Astrocyte (in vitro differentiated cells and primary cell): ENCODE results near the gene MYH15. TPM values are rescaled to one million over a fixed set of nuclear protein-coding genes. Genes with fewer than 3 reads are reported as not detected.
A peak's percentile ranks its signal among the peaks of the same experiment; 100 is the strongest.

ENCODE experiments used
- DNase-seq: peaks from one replicate; pipeline ENCODE4 v3.0.0-alpha.2; 2010; ENCODE audit warnings: low read depth
- FAIRE-seq: peaks from 2 replicates; lab custom pipeline; 2011; peaks lifted over from hg19 to GRCh38; lab: Jason Lieb, UNC
- H2AFZ ChIP-seq: 2 replicates; pipeline ENCODE4 v1.6.0; 2012; ENCODE audit warnings: low read depth, low read length, inconsistent platforms
- H3K27ac ChIP-seq: 2 replicates; pipeline ENCODE4 v1.5.1; 2011; ENCODE audit warnings: low read depth, low read length, inconsistent platforms
- H3K27me3 ChIP-seq: 2 replicates; pipeline ENCODE4 v1.6.0; 2011; ENCODE audit warnings: low read length, inconsistent platforms; ENCODE audit not compliant: insufficient read depth
- H3K36me3 ChIP-seq: 2 replicates; pipeline ENCODE4 v1.5.1; 2011; ENCODE audit warnings: low read length, inconsistent platforms; ENCODE audit not compliant: insufficient read depth
- H3K4me1 ChIP-seq: 2 replicates; pipeline ENCODE4 v1.5.1; 2011; ENCODE audit warnings: low read length, inconsistent platforms; ENCODE audit not compliant: insufficient read depth
- H3K4me2 ChIP-seq: 2 replicates; pipeline ENCODE4 v1.6.0; 2012; ENCODE audit warnings: low read length, inconsistent platforms
- H3K4me3 ChIP-seq: 2 replicates; pipeline ENCODE4 v1.5.1; 2011; ENCODE audit warnings: low read depth, mild to moderate bottlenecking, low read length, inconsistent platforms; ENCODE audit not compliant: insufficient read depth
- H3K79me2 ChIP-seq: 2 replicates; pipeline ENCODE4 v1.6.0; 2012; ENCODE audit warnings: mild to moderate bottlenecking, low read length, inconsistent platforms; ENCODE audit not compliant: insufficient read depth
- H3K9ac ChIP-seq: 2 replicates; pipeline ENCODE4 v1.6.0; 2012; ENCODE audit warnings: mild to moderate bottlenecking, low read length, inconsistent platforms
- H3K9me3 ChIP-seq: 2 replicates; pipeline ENCODE4 v1.5.1; 2012; ENCODE audit warnings: low read depth, mild to moderate bottlenecking, low read length, inconsistent platforms; ENCODE audit not compliant: insufficient read depth
- H4K20me1 ChIP-seq: 2 replicates; pipeline ENCODE4 v1.6.0; 2012; ENCODE audit warnings: low read length, inconsistent platforms; ENCODE audit not compliant: insufficient read depth
- H3K27ac Mint-ChIP-seq: one replicate; pipeline ENCODE4 v1.8.0; 2021; ENCODE audit warnings: mild to moderate bottlenecking, mixed read lengths; ENCODE audit not compliant: unreplicated experiment
- H3K27me3 Mint-ChIP-seq: one replicate; pipeline ENCODE4 v1.8.0; 2021; ENCODE audit warnings: low read depth, mixed read lengths; ENCODE audit not compliant: unreplicated experiment
- H3K36me3 Mint-ChIP-seq: one replicate; pipeline ENCODE4 v1.8.0; 2021; ENCODE audit warnings: low read depth, mixed read lengths; ENCODE audit not compliant: unreplicated experiment
- H3K4me1 Mint-ChIP-seq: one replicate; pipeline ENCODE4 v1.8.0; 2021; ENCODE audit warnings: low read depth, mixed read lengths; ENCODE audit not compliant: unreplicated experiment
- H3K4me3 Mint-ChIP-seq: one replicate; pipeline ENCODE4 v1.8.0; 2021; ENCODE audit warnings: mild to moderate bottlenecking, moderate library complexity, mixed read lengths; ENCODE audit not compliant: unreplicated experiment
- H3K9me3 Mint-ChIP-seq: one replicate; pipeline ENCODE4 v1.8.0; 2021; ENCODE audit warnings: mild to moderate bottlenecking, mixed read lengths; ENCODE audit not compliant: unreplicated experiment
- EZH2 ChIP-seq: IDR thresholded peaks from 2 replicates; pipeline ENCODE4 v1.6.1; 2012; ENCODE audit warnings: mild to moderate bottlenecking, low read length, inconsistent platforms; ENCODE audit not compliant: insufficient read depth
- total RNA-seq: library from RNA; stranded (reverse); gene quantifications from 2 replicates; pipeline ENCODE4 v1.2.1, GENCODE V29; 2021
- TF ChIP-seq, protein P1 (sequence below): IDR thresholded peaks from 2 replicates; pipeline ENCODE4 v1.5.1; 2011; ENCODE audit warnings: low read depth, mild to moderate bottlenecking, inconsistent platforms, low read length, moderate library complexity; ENCODE audit not compliant: insufficient read depth

Gene MYH15
- total RNA-seq, 1 donor from 2014 or later, result 0.59 TPM

GRCh38 chr3:108343491-108343890 lies 166.9 kb downstream of the MYH15 start:
- Histone ChIP-seq H3K4me1 (no peaks in the 10 kb centered on the region), H3K9me3 (no peaks in the 10 kb centered on the region), H3K79me2 (no peaks in the 10 kb centered on the region), H2AFZ (no peak overlapping the region), H3K36me3 (no peaks in the 10 kb centered on the region), H3K4me2 (no peak overlapping the region), H3K27me3 (no peaks in the 10 kb centered on the region), H3K27ac (no peak overlapping the region), H3K9ac (no peak overlapping the region), H3K4me3 (no peak overlapping the region), H4K20me1 (no peaks in the 10 kb centered on the region)
- no peaks in the 10 kb centered on the region for H3K36me3 Mint-ChIP-seq
- H3K27ac Mint-ChIP-seq, result no peak overlapping the region
- H3K4me3 Mint-ChIP-seq, result no peak overlapping the region
- peaks cover 22% of the 10 kb centered on the region for H3K4me1 Mint-ChIP-seq
- FAIRE-seq (no peak), DNase-seq (no peak)
- H3K9me3 Mint-ChIP-seq, result no peaks in the 10 kb centered on the region
- H3K27me3 Mint-ChIP-seq, result peaks cover 2% of the 10 kb centered on the region
- TF ChIP-seq EZH2, result no peak
- TF ChIP-seq, protein P1, sequence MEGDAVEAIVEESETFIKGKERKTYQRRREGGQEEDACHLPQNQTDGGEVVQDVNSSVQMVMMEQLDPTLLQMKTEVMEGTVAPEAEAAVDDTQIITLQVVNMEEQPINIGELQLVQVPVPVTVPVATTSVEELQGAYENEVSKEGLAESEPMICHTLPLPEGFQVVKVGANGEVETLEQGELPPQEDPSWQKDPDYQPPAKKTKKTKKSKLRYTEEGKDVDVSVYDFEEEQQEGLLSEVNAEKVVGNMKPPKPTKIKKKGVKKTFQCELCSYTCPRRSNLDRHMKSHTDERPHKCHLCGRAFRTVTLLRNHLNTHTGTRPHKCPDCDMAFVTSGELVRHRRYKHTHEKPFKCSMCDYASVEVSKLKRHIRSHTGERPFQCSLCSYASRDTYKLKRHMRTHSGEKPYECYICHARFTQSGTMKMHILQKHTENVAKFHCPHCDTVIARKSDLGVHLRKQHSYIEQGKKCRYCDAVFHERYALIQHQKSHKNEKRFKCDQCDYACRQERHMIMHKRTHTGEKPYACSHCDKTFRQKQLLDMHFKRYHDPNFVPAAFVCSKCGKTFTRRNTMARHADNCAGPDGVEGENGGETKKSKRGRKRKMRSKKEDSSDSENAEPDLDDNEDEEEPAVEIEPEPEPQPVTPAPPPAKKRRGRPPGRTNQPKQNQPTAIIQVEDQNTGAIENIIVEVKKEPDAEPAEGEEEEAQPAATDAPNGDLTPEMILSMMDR, result no peak

DNA sequence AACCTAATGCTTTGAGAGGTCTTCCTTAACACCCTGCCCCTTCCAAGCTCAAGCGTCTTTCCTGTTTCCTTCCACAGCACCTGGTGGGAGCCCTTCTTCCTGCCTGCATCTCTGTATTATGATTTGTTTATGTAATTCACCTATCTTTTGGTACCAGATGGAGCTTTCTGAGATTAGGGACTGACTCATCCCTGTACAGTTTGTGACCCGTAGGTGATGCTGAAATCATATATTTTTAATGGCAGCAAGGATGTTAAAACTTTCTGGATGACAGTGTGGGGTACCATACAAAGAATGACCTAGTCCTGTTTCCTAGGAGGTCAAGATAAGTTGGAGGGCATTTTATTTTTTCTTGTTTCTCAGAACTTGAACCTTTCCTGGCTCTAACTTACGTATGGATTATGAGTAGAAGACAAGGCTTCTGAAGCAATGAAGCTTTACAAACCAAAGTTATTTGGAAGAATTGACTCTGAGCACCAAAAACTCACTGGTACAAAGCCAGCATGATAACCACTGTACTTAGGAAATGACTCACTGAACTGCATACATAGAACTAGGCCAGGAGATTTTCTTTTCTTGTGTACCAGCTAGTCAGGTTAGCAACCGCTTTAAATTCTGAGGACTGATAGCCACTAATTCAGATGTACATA lies 167.4 kb downstream of the MYH15 start:
- Mint-ChIP-seq H3K4me3 (no peak overlapping the region), H3K27ac (no peak overlapping the region), H3K27me3 (peaks cover 2% of the 10 kb centered on the region), H3K4me1 (peaks cover 22% of the 10 kb centered on the region), H3K9me3 (no peaks in the 10 kb centered on the region), H3K36me3 (no peaks in the 10 kb centered on the region)
- DNase-seq, result peak; percentile 83
- Histone ChIP-seq H4K20me1 (no peaks in the 10 kb centered on the region), H3K4me3 (no peak overlapping the region), H3K4me2 (no peak overlapping the region), H3K9ac (no peak overlapping the region), H3K4me1 (no peaks in the 10 kb centered on the region), H2AFZ (no peak overlapping the region), H3K79me2 (no peaks in the 10 kb centered on the region), H3K27me3 (no peaks in the 10 kb centered on the region), H3K27ac (no peak overlapping the region), H3K36me3 (no peaks in the 10 kb centered on the region), H3K9me3 (no peaks in the 10 kb centered on the region)
- TF ChIP-seq EZH2, result no peak
- TF ChIP-seq, protein P1, result no peak
- no peak for FAIRE-seq

DNA sequence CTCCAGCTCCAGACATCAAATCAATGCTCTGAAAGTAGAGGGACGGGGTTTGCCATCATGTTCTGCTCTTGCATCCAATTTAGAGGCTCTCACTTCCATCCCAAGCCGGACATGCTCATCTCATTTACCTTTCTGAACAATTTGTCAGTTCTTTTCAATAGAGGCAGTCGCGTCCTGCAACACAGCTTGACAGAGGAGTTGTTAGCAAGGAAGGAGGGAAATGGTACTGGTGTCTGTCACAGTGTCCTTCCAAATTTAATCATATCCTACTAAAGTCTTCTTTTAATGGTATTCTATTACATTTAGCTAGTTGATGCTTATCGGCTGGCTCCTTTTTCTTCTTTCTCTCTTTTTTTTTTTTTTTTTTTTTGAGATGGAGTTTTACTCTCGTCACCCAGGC lies 168.5 kb downstream of the MYH15 start:
- no peaks in the 10 kb centered on the region for H3K9me3 Mint-ChIP-seq
- TF ChIP-seq, protein P1, result no peak
- no peak for TF ChIP-seq EZH2
- Histone ChIP-seq H3K4me3 (no peak overlapping the region), H3K4me2 (no peak overlapping the region), H3K27ac (no peak overlapping the region), H3K36me3 (no peaks in the 10 kb centered on the region), H4K20me1 (no peaks in the 10 kb centered on the region), H2AFZ (no peak overlapping the region), H3K9ac (no peak overlapping the region), H3K9me3 (no peaks in the 10 kb centered on the region), H3K79me2 (no peaks in the 10 kb centered on the region), H3K27me3 (no peaks in the 10 kb centered on the region), H3K4me1 (no peaks in the 10 kb centered on the region)
- no peaks in the 10 kb centered on the region for H3K36me3 Mint-ChIP-seq
- DNase-seq (no peak), FAIRE-seq (no peak)
- no peak overlapping the region for H3K4me3 Mint-ChIP-seq
- peaks cover 2% of the 10 kb centered on the region for H3K27me3 Mint-ChIP-seq
- H3K4me1 Mint-ChIP-seq, result peaks cover 19% of the 10 kb centered on the region
- H3K27ac Mint-ChIP-seq, result no peak overlapping the region
